HCT116 (cell line): ENCODE data around the gene MAP3K10. TPM values are rescaled to one million over a fixed set of nuclear protein-coding genes. Genes with fewer than 3 reads are reported as not detected.

Experiments used
- ATAC-seq: fragments of 200-7000 bp; cut with Tn5 transposase; 2 replicates; pipeline ENCODE4 v1.9.1; 2020; ENCODE audit warnings: mild to moderate bottlenecking, moderate library complexity
- BruUV-seq: library from RNA; stranded (reverse); fragments of 400-500 nt; replicated peaks from 2 replicates; lab custom pipeline; 2021; lab: Mats Ljungman, UMichigan
- CTCF ChIA-PET: fragments of 300-600 bp; sonication (Branson Sonifier 250); formaldehyde crosslinking; loops from one replicate; lab custom pipeline; 2021; ENCODE audit warnings: antibody characterized with exemption; lab: Charles Lee
- POLR2A ChIA-PET: fragments of 300-600, 350-600 bp; sonication (Branson Sonifier 250); formaldehyde crosslinking; loops from one replicate; lab custom pipeline; 2021; ENCODE audit warnings: antibody characterized with exemption; lab: Charles Lee
- RAD21 ChIA-PET, 2 experiments: fragments of 300-600 bp; sonication (Branson Sonifier 250); formaldehyde crosslinking; loops; one replicate each; lab custom pipeline; 2023; ENCODE audit warnings: low total read pairs in 2 of 2; ENCODE audit not compliant: uncharacterized antibody in 2 of 2, unreplicated experiment in 2 of 2, low non-redundant PET in 1 of 2; lab: Charles Lee
- DNase-seq: peaks from one replicate; pipeline ENCODE4 v3.0.0-alpha.2; 2010; ENCODE audit warnings: low read depth, low spot score
- H2AFZ ChIP-seq: fragments of 200-600 bp; shearing (Covaris generic), sonication (generic); 2 replicates; pipeline ENCODE4 v1.6.1; 2017; ENCODE audit warnings: low read depth, mixed run types, mixed read lengths, antibody characterized with exemption, low read length; ENCODE audit not compliant: poor library complexity, severe bottlenecking
- H3K27ac ChIP-seq: 2 replicates; pipeline ENCODE4 v1.5.1; 2012; ENCODE audit warnings: low read depth, low read length
- H3K27me3 ChIP-seq: fragments of 200-600 bp; sonication (generic); 2 replicates; pipeline ENCODE4 v1.6.1; 2016; ENCODE audit warnings: mixed run types, low read length, mixed read lengths; ENCODE audit not compliant: insufficient read depth
- H3K36me3 ChIP-seq, 2 experiments: fragments of 200-500 bp in 1 of 2; fragments of 200-600 bp in 1 of 2; sonication (Bioruptor generic) in 1 of 2; sonication (generic) in 1 of 2; 2 replicates each; pipeline versions ENCODE4 v1.5.1 to v1.6.1; 2014 to 2016; ENCODE audit warnings: low read length in 2 of 2, inconsistent platforms in 1 of 2, mixed read lengths in 1 of 2, mixed run types in 1 of 2; ENCODE audit not compliant: insufficient read depth in 2 of 2, control insufficient read depth in 1 of 2
- H3K4me1 ChIP-seq, 2 experiments: fragments of 200-600 bp in 1 of 2; sonication (generic) in 1 of 2; 2 replicates each; pipeline versions ENCODE4 v1.5.1 to v1.6.1; 2012 to 2017; ENCODE audit warnings: low read length in 2 of 2, inconsistent platforms in 1 of 2, mild to moderate bottlenecking in 1 of 2, mixed read lengths in 1 of 2, mixed run types in 1 of 2, moderate library complexity in 1 of 2; ENCODE audit not compliant: insufficient read depth in 2 of 2, control insufficient read depth in 1 of 2
- H3K4me2 ChIP-seq: fragments of 200-600 bp; sonication (generic); 2 replicates; pipeline ENCODE4 v1.6.1; 2017; ENCODE audit warnings: mixed run types, low read length, mixed read lengths
- H3K4me3 ChIP-seq, 2 experiments: fragments of 200-600 bp in 1 of 2; sonication (generic) in 1 of 2; replicated peaks in 1 of 2; 2 replicates each; pipeline ENCODE4 v1.5.1; 2011 to 2016; ENCODE audit warnings: low read length in 2 of 2, control low read depth in 1 of 2, low read depth in 1 of 2, mild to moderate bottlenecking in 1 of 2, mixed read lengths in 1 of 2, mixed run types in 1 of 2
- H3K79me2 ChIP-seq: fragments of 200-600 bp; sonication (generic); 2 replicates; pipeline ENCODE4 v1.6.1; 2017; ENCODE audit warnings: mild to moderate bottlenecking, mixed run types, low read length, moderate library complexity, mixed read lengths; ENCODE audit not compliant: insufficient read depth
- H3K9ac ChIP-seq: fragments of 200-600 bp; sonication (generic); 2 replicates; pipeline ENCODE4 v1.6.1; 2016; ENCODE audit warnings: low read length, mixed read lengths
- H3K9me2 ChIP-seq: fragments of 200-600 bp; sonication (generic), shearing (Covaris generic); 2 replicates; pipeline ENCODE4 v1.6.1; 2017; ENCODE audit warnings: mixed run types, mild to moderate bottlenecking, moderate library complexity; ENCODE audit not compliant: insufficient read depth
- H3K9me3 ChIP-seq, 2 experiments: fragments of 200-500 bp in 1 of 2; fragments of 200-600 bp in 1 of 2; sonication (Bioruptor generic) in 1 of 2; sonication (generic) in 1 of 2; 2 replicates each; pipeline ENCODE4 v1.6.1; 2014 to 2017; ENCODE audit warnings: low read length in 2 of 2, mixed read lengths in 2 of 2, inconsistent platforms in 1 of 2, low read depth in 1 of 2, mild to moderate bottlenecking in 1 of 2, mixed run types in 1 of 2, moderate library complexity in 1 of 2; ENCODE audit not compliant: control insufficient read depth in 1 of 2, insufficient read depth in 1 of 2
- H4K20me1 ChIP-seq: fragments of 200-600 bp; sonication (generic), shearing (Covaris generic); 2 replicates; pipeline ENCODE4 v1.6.1; 2017; ENCODE audit warnings: mixed run types, mild to moderate bottlenecking, moderate library complexity; ENCODE audit not compliant: insufficient read depth
- ATF3 ChIP-seq: IDR thresholded peaks from 2 replicates; pipeline ENCODE4 v1.6.1; 2012
- CBX3 ChIP-seq: IDR thresholded peaks from 2 replicates; pipeline ENCODE4 v1.6.1; 2012; ENCODE audit warnings: low read depth
- CTCF ChIP-seq, 3 experiments: fragments of 200-600 bp in 1 of 3; sonication (generic) in 1 of 3; IDR thresholded peaks in 2 of 3; conservative IDR thresholded peaks in 1 of 3; 2 replicates each; pipeline ENCODE4 v1.5.1; 2012 to 2017; ENCODE audit warnings: low read depth in 2 of 3, low read length in 2 of 3, antibody characterized with exemption in 1 of 3, borderline replicate concordance in 1 of 3, control low read depth in 1 of 3, mild to moderate bottlenecking in 1 of 3, mixed read lengths in 1 of 3, mixed run types in 1 of 3, moderate library complexity in 1 of 3; ENCODE audit not compliant: insufficient read depth in 1 of 3
- EGR1 ChIP-seq: IDR thresholded peaks from 2 replicates; pipeline ENCODE4 v1.6.1; 2012; ENCODE audit warnings: low read depth
- ELF1 ChIP-seq: IDR thresholded peaks from 2 replicates; pipeline ENCODE4 v1.6.1; 2012; ENCODE audit warnings: low read depth, borderline replicate concordance
- FOSL1 ChIP-seq: IDR thresholded peaks from 2 replicates; pipeline ENCODE4 v1.6.1; 2012; ENCODE audit warnings: low read depth
- JUND ChIP-seq: IDR thresholded peaks from 2 replicates; pipeline ENCODE4 v1.6.1; 2012
- MAX ChIP-seq: IDR thresholded peaks from 2 replicates; pipeline ENCODE4 v1.6.1; 2012
- POLR2AphosphoS5 ChIP-seq: IDR thresholded peaks from 2 replicates; pipeline ENCODE4 v1.6.1; 2011; ENCODE audit warnings: mild to moderate bottlenecking, low read depth, low read length, moderate library complexity
- REST ChIP-seq: IDR thresholded peaks from 2 replicates; pipeline ENCODE4 v1.6.1; 2012; ENCODE audit warnings: low read depth
- YY1 ChIP-seq: IDR thresholded peaks from 2 replicates; pipeline ENCODE4 v1.6.1; 2011; ENCODE audit warnings: low read length, low read depth, moderate library complexity, mild to moderate bottlenecking; ENCODE audit not compliant: insufficient replicate concordance; ENCODE audit errors: extremely low read depth
- ZBTB33 ChIP-seq: IDR thresholded peaks from 2 replicates; pipeline ENCODE4 v1.6.1; 2011; ENCODE audit warnings: mild to moderate bottlenecking, low read length, moderate library complexity; ENCODE audit not compliant: insufficient replicate concordance; ENCODE audit errors: extremely low read depth
- ZFX ChIP-seq: fragments of 450-650 bp; IDR thresholded peaks from 2 replicates; pipeline ENCODE4 v1.6.1; 2017
- intact Hi-C: fragments of 100-400 bp; cut with micrococcal nuclease; formaldehyde crosslinking; loops from 2 replicates; pipeline ENCODE4 v1.10.0; 2022
- total RNA-seq: library from RNA; stranded (reverse); gene quantifications from one replicate; pipeline ENCODE4 v1.2.1, GENCODE V29; 2021; ENCODE audit not compliant: unreplicated experiment

The MAP3K10 gene
- total RNA-seq, 1 experiment from 2014 or later: 17.3 TPM

- Histone ChIP-seq H3K36me3 (no peaks in the 10 kb centered on the region), H3K79me2 (no peaks in the 10 kb centered on the region), H4K20me1 (no peaks in the 10 kb centered on the region), H3K9ac (no peak overlapping the region), H3K9me2 (no peaks in the 10 kb centered on the region), H2AFZ (no peak overlapping the region), H3K4me3 (no peak overlapping the region), H3K27ac (no peak overlapping the region), H3K4me1 (peaks cover 10 to 22% of the 10 kb centered on the region in 2 experiments), H3K4me2 (no peak overlapping the region), H3K9me3 (no peaks in the 10 kb centered on the region), H3K27me3 (no peaks in the 10 kb centered on the region)
- intact Hi-C loops: loop anchor here (10.0 kb wide), 2 partner anchors 381 to 461 kb away; partner anchors contain the start of gene LTBP4
- CTCF ChIA-PET: no interaction called here
- no TSS peak for BruUV-seq
- RAD21 ChIA-PET: no interaction called here
- POLR2A ChIA-PET: no interaction called here
- DNase-seq: no peak
- no peak for ATAC-seq
- TF ChIP-seq CTCF (IDR thresholded peaks at IDR 0.05 in 2 of 3, conservative IDR thresholded peaks at IDR 0.05 in 1 of 3; ENCODE audit: borderline replicate concordance in 1 of 3, insufficient read depth in 1 of 3, low read depth in 2 of 3, low read length in 2 of 3): no peak
- TF ChIP-seq ELF1: no peak
- no peak for TF ChIP-seq ZFX
- no peak for TF ChIP-seq JUND
Observed at GRCh38 chr19:40143612-40144011, 47.6 kb upstream of the MAP3K10 start.

- H3K4me3 ChIP-seq: no peak overlapping the region
- ATAC-seq (no peak), DNase-seq (no peak)
- no peaks in the 10 kb centered on the region for H3K27me3 ChIP-seq
- H3K79me2 ChIP-seq: no peaks in the 10 kb centered on the region
- CTCF ChIA-PET: no interaction called here
- no TSS peak for BruUV-seq
- no peak overlapping the region for H3K4me2 ChIP-seq
- H2AFZ ChIP-seq: no peak overlapping the region
- intact Hi-C loops: loop anchor here (10.0 kb wide), 2 partner anchors 381 to 461 kb away; partner anchors contain the start of gene LTBP4
- RAD21 ChIA-PET: no interaction called here
- no peaks in the 10 kb centered on the region for H3K9me2 ChIP-seq
- H3K4me1 ChIP-seq: peaks cover 13 to 26% of the 10 kb centered on the region in 2 experiments
- POLR2A ChIA-PET: no interaction called here
- H3K36me3 ChIP-seq: no peaks in the 10 kb centered on the region
- no peak overlapping the region for H3K9ac ChIP-seq
- no peaks in the 10 kb centered on the region for H3K9me3 ChIP-seq
- no peak overlapping the region for H3K27ac ChIP-seq
- no peaks in the 10 kb centered on the region for H4K20me1 ChIP-seq
- TF ChIP-seq POLR2AphosphoS5: no peak
- no peak for TF ChIP-seq YY1
- no peak for TF ChIP-seq ATF3
- no peak for TF ChIP-seq EGR1
- TF ChIP-seq CBX3: no peak
- no peak for TF ChIP-seq REST
- TF ChIP-seq ZFX: no peak
- no peak for TF ChIP-seq MAX
- TF ChIP-seq ZBTB33: no peak
- no peak for TF ChIP-seq FOSL1
Observed at GRCh38 chr19:40144151-40144550, 47.1 kb upstream of the MAP3K10 start.
